ENCODE measurements around the gene NCBP3.

DNA sequence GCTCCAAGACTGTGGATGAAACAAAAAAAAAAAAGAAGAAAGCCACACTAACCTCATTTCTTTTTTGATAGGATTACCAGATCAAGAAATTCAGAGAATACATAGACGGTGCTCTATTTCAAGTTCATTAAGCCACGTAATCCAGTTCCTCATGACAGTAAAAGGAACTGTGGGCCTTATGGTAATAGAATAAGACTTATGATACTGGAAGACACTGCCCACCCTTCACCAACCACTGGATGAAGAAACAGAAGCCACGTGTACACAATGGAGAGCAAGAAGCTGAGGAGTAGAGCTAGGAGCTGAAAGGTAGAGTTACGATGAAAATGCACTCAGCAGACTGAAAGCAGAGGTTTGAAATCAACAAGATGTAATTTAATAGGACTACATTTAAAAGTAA is 11.2 kb downstream of the NCBP3 start:
- TF ChIP-seq, protein P1, sequence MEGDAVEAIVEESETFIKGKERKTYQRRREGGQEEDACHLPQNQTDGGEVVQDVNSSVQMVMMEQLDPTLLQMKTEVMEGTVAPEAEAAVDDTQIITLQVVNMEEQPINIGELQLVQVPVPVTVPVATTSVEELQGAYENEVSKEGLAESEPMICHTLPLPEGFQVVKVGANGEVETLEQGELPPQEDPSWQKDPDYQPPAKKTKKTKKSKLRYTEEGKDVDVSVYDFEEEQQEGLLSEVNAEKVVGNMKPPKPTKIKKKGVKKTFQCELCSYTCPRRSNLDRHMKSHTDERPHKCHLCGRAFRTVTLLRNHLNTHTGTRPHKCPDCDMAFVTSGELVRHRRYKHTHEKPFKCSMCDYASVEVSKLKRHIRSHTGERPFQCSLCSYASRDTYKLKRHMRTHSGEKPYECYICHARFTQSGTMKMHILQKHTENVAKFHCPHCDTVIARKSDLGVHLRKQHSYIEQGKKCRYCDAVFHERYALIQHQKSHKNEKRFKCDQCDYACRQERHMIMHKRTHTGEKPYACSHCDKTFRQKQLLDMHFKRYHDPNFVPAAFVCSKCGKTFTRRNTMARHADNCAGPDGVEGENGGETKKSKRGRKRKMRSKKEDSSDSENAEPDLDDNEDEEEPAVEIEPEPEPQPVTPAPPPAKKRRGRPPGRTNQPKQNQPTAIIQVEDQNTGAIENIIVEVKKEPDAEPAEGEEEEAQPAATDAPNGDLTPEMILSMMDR (IDR thresholded peaks at IDR 0.05) = no peak
- no peak for TF ChIP-seq TCF7L2 (IDR thresholded peaks at IDR 0.05; ENCODE audit: low read depth, low read length)
- no peak for TF ChIP-seq POLR2AphosphoS5 (IDR thresholded peaks at IDR 0.05; ENCODE audit: low read depth, low read length)

Data from Panc1 (cell line).